ENCODE results near the gene STARD3.

GRCh38 chr17:39674702-39675389 is 37.9 kb downstream of the STARD3 start:
- TF ChIP-seq POLR2A (IDR thresholded peaks at IDR 0.05) = no peak
- no peak for TF ChIP-seq CTCF (IDR thresholded peaks at IDR 0.05)
